ENCODE data around the gene AMBP. TPM values are rescaled to one million over a fixed set of nuclear protein-coding genes. Genes with fewer than 3 reads are reported as not detected.

Gene AMBP
- total and polyA plus RNA-seq, 2 of the 13 experiments (the other 11 are each of a cell fraction or from before 2014, with no cell fraction given) = 1,510 to 2,580 TPM

DNA sequence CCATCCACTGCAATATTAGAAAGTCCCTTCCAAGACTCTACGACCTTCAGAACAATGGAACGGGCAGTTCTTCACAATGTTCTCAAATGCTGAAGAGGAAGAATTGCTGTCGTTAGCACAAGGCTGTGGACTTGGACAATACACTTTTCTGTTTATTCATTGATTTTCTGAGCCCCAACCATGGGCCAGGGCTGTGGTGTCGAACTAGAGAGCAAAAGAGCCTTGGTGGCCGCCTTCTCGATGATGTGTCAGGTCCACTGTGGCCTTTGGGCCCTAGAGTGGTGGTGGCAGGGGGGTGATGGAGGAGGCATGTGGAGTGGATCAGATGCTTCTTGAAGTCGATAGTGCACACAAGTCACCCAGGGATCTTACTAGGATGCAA is 39.5 kb upstream of the AMBP start (continued):
- TF ChIP-seq ZNF496 (CRISPR knock-in tag; IDR thresholded peaks at IDR 0.05; ENCODE audit: insufficient replicate concordance) = no peak
- no peak for TF ChIP-seq ZNF136 (CRISPR knock-in tag; IDR thresholded peaks at IDR 0.05; ENCODE audit: low read depth)
- TF ChIP-seq, protein P1, sequence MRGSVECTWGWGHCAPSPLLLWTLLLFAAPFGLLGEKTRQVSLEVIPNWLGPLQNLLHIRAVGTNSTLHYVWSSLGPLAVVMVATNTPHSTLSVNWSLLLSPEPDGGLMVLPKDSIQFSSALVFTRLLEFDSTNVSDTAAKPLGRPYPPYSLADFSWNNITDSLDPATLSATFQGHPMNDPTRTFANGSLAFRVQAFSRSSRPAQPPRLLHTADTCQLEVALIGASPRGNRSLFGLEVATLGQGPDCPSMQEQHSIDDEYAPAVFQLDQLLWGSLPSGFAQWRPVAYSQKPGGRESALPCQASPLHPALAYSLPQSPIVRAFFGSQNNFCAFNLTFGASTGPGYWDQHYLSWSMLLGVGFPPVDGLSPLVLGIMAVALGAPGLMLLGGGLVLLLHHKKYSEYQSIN (CRISPR knock-in tag; IDR thresholded peaks at IDR 0.05; ENCODE audit: borderline replicate concordance) = no peak
- no peak for TF ChIP-seq ZNF557 (CRISPR knock-in tag; IDR thresholded peaks at IDR 0.05)
- no peak for TF ChIP-seq KLF15 (CRISPR knock-in tag; IDR thresholded peaks at IDR 0.05; ENCODE audit: borderline replicate concordance)
- TF ChIP-seq, protein P2, sequence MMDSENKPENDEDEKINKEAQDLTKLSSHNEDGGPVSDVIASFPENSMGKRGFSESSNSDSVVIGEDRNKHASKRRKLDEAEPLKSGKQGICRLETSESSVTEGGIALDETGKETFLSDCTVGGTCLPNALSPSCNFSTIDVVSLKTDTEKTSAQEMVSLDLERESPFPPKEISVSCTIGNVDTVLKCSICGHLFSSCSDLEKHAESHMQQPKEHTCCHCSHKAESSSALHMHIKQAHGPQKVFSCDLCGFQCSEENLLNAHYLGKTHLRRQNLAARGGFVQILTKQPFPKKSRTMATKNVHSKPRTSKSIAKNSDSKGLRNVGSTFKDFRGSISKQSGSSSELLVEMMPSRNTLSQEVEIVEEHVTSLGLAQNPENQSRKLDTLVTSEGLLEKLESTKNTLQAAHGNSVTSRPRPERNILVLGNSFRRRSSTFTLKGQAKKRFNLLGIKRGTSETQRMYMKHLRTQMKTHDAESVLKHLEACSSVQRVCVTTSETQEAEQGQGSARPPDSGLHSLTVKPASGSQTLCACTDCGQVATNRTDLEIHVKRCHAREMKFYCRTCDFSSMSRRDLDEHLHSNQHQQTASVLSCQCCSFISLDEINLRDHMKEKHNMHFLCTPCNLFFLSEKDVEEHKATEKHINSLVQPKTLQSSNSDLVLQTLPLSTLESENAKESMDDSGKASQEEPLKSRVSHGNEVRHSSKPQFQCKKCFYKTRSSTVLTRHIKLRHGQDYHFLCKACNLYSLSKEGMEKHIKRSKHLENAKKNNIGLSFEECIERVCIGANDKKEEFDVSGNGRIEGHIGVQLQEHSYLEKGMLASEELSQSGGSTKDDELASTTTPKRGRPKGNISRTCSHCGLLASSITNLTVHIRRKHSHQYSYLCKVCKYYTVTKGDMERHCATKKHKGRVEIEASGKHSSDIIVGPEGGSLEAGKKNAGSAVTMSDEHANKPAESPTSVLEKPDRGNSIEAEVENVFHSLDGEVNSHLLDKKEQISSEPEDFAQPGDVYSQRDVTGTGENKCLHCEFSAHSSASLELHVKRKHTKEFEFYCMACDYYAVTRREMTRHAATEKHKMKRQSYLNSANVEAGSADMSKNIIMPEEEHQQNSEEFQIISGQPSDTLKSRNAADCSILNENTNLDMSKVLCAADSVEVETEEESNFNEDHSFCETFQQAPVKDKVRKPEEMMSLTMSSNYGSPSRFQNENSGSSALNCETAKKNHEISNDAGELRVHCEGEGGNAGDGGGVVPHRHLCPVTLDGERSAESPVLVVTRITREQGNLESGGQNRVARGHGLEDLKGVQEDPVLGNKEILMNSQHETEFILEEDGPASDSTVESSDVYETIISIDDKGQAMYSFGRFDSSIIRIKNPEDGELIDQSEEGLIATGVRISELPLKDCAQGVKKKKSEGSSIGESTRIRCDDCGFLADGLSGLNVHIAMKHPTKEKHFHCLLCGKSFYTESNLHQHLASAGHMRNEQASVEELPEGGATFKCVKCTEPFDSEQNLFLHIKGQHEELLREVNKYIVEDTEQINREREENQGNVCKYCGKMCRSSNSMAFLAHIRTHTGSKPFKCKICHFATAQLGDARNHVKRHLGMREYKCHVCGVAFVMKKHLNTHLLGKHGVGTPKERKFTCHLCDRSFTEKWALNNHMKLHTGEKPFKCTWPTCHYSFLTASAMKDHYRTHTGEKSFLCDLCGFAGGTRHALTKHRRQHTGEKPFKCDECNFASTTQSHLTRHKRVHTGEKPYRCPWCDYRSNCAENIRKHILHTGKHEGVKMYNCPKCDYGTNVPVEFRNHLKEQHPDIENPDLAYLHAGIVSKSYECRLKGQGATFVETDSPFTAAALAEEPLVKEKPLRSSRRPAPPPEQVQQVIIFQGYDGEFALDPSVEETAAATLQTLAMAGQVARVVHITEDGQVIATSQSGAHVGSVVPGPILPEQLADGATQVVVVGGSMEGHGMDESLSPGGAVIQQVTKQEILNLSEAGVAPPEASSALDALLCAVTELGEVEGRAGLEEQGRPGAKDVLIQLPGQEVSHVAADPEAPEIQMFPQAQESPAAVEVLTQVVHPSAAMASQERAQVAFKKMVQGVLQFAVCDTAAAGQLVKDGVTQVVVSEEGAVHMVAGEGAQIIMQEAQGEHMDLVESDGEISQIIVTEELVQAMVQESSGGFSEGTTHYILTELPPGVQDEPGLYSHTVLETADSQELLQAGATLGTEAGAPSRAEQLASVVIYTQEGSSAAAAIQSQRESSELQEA (CRISPR knock-in tag; IDR thresholded peaks at IDR 0.05; ENCODE audit: not compliant biosample characterization) = no peak
- TF ChIP-seq FIP1L1 (IDR thresholded peaks at IDR 0.05; ENCODE audit: borderline replicate concordance, insufficient read depth, low read depth, low read length) = no peak
- TF ChIP-seq ZNF460 (CRISPR knock-in tag; IDR thresholded peaks at IDR 0.05; ENCODE audit: borderline replicate concordance) = no peak
- no peak for TF ChIP-seq HOXD1 (CRISPR knock-in tag; IDR thresholded peaks at IDR 0.05)
- TF ChIP-seq ZMYM3 (CRISPR knock-in tag; IDR thresholded peaks at IDR 0.05) = peak; percentile 59
- no peak for TF ChIP-seq HNRNPK (IDR thresholded peaks at IDR 0.05; ENCODE audit: low read depth, low read length, poor library complexity, severe bottlenecking)
- TF ChIP-seq ARHGAP35 (CRISPR knock-in tag; IDR thresholded peaks at IDR 0.05; ENCODE audit: borderline replicate concordance) = no peak; the same call in 1 of the 2 replicates
- no peak for TF ChIP-seq HNRNPLL (IDR thresholded peaks at IDR 0.05; ENCODE audit: low read depth, low read length, poor library complexity, severe bottlenecking)
- peak; percentile 83 for TF ChIP-seq HNF4A (CRISPR knock-in tag; IDR thresholded peaks at IDR 0.05)
- TF ChIP-seq ZNF367 (CRISPR knock-in tag; IDR thresholded peaks at IDR 0.05; ENCODE audit: borderline replicate concordance) = no peak
